HG03108 (cell line): ENCODE data around the gene PIK3R3.
A peak's percentile ranks its signal among the peaks of the same experiment; 100 is the strongest.
"Not testable (repeated sequence)": the region's sequence is repeated elsewhere in the genome, so short reads cannot be mapped to it uniquely, and the experiment has no call there.

Experiments
- ATAC-seq: cut with Tn5 transposase; IDR thresholded peaks from one replicate; pipeline ENCODE4 v1.9.1; 2021; ENCODE audit warnings: moderate library complexity; ENCODE audit not compliant: unreplicated experiment

The PIK3R3 gene

DNA sequence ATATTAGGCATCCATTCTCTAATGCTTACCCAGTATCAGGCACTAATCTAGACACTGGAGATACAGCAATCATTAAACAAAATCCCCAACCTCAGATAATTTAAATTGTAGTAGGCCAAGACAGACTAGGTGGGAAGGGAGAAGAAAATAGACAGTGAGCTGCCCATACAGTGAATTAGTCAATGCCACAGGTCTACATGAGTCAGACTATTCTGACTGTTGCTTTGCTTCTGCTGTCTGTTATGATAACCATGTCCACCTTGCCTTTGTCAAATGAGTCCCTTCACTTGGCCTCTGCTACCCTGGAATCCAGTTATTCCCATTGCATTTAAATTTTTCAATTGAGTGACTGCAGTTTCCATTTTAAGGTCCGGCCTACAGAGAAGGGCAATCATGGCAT, 59.5 kb downstream of the PIK3R3 start:
- ATAC-seq = no peak

- no peak for ATAC-seq
These were observed 62.1 kb downstream of the PIK3R3 start for GRCh38 chr1:46070164-46070814.

- ATAC-seq = no peak
These were observed 63.9 kb downstream of the PIK3R3 start for GRCh38 chr1:46068525-46068924.

DNA sequence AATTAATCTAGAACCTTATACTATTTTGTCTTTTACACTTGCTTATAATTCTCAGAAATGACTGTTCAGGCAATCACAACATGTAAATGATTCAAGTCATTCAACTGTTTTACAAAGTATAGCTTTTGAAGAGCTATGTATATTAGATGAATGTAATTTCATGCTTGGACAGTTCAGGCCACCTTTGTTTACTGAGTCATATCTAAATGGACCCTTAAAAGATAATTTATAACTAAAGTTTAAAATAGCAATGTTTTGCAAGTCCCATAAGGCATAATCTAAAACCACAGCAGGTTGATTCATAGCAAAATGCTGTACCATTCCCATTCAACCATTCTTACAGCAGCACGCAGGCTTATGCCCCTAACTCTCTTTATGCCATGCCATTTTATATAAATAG, 64.8 kb downstream of the PIK3R3 start:
- ATAC-seq = peak; percentile 35

DNA sequence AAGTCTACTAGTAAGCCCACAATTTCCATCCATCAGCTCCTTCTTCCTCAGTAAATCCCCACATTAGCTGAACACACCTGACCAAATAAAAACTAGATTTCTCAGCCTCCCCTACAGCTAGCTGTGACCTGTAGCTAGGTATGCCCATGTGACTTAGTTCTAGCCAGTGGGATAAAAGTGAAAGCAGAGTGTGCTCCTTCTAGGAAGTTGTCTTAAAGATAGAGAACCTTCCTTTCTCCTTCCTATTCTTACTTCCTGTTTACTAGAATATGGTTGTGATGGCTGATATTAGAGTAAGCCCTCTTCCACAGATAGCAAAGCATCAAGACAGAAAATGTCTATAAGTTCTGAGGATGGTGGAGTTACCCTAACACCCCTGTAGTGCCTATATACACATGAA, 67.0 kb downstream of the PIK3R3 start:
- ATAC-seq = no peak

- ATAC-seq = no peak
These were observed 67.7 kb downstream of the PIK3R3 start for GRCh38 chr1:46064708-46065107.

DNA sequence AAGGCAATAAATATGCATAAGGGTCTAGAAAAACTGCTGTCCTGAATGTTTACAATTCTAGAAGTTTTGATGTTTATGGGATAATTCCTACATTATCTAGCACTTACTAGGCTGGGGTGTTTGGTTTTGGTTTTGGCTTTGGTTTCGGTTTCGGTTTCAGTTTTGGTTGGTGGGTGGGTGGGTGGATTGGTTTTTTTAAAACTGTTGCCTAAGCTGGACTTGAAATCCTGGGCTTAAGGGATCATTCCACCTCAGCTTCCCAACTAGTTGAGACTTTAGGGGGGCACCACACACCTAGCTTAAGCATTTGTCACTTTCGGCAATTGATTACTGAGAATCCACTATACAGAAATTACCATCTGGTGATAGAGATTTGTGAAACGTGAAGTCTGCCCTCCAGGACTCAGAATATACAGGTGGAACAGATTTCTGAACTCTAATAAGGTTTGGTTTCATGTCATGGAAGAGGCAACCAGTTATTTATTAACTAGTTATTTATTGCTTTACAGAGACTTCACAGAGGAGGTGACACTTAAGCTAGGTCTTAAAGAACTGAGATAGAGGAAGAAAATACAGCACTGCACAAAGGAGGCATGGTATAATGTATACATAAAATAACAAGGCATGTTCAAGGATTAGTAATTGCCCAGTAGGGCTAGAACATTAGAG, 69.6 kb downstream of the PIK3R3 start:
- ATAC-seq = no peak

DNA sequence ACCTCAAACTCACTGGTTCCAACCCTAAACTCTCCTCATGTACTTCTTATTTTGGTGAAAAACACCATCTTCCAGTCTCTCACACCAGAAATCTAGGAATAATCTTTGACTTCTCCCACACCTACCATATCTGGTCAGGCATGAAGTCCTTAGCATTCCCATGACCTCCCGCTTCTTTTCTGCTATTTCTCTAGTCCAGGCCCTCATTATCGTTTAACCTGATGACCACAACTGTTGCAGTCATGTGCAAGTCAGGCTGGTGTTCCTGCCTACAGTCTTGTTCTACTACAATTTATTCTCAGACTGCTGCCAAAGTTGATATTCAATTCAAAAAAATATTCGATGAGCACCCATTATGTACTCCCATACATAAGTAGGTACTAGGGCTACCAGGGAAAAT, 71.3 kb downstream of the PIK3R3 start:
- ATAC-seq = no peak

DNA sequence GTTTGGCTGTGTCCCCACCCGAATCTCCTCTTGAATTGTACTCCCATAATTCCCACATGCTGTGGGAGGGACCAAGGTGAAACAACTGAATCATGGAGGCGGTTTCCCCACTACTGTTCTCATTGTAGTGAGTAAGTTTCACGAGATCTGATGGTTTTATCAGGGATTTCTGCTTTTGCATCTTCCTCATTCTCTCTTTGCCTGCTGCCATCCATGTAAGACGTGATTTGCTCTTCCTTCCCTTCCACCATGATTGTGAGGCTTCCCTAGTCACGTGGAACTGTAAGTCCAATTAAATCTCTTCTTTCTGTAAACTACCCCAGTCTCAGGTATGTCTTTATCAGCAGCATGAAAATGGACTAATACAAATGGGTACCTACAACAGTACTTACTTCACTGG, 73.5 kb downstream of the PIK3R3 start:
- no peak for ATAC-seq

DNA sequence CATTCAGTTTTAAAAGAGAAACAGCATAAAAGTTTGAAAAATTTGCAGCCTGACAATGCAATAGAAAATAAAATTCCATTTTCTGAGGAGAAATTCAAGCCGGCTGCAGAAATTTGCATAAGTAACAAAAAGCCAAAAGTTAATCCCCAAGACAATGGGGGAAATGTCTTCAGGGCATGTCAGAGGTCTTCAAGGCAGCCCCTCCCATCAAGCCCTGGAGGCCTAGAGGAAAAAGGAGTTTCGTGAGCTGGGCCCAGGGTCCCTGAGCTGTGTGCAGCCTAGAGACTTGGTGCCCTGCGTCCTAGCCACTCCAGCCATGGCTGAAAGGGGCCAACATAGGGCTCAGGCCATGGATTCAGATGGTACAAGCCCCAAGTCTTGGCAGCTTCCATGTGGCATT, 74.6 kb downstream of the PIK3R3 start:
- ATAC-seq = no peak

DNA sequence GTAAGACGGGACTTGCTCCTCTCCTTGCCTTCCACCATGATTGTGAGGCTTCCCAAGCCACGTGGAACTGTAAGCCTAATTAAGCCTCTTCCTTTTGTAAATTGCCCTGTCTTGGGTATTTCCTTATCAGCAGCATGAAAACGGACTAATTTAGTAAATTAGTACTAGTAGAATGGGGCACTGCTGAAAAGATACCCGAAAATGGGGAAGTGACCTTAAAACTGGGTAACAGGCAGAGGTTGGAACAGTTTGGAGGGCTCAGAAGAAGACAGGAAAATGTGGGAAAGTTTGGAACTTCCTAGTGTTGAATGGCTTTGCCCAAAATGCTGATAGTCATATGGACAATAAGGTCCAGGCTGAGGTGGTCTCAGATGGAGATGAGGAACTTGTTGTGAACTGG, 75.2 kb downstream of the PIK3R3 start:
- not testable (repeated sequence) for ATAC-seq

DNA sequence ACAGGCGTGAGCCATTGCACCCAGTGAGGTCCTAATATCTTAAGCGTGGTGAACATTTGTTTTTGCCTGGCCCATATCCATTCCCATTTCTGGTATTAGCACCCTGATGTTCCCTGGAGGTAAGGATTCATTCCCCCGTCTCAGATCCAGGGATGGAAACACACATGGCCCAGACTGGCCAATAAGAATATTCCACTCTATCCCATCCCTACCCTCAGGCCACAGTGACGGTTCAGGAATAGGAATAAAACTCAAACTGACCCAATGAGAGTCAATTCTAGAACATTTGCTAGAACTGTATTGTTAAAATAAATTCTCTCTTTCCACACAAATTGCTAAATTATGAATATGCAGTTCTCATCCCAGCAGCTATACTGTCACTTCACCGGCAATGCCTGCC, 76.1 kb downstream of the PIK3R3 start:
- no peak for ATAC-seq

DNA sequence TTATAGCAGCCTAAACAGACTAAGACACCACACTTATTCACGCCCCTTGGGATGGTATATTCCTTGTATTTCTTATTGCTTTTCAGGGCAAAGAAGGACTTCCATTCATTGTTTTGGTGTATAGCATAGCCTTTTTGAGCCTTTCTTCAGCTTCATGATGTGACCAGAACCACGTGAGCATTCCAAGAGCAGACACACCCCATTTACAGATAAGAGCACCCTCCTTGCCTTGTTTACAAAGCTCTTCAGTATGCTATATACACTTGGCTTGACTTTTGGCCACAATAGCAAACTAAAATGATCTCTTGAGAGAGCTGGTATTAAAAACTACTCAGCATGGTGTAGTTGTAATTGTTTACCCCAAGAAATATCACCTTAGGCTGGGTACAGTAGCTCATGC, 78.7 kb downstream of the PIK3R3 start:
- ATAC-seq = no peak

DNA sequence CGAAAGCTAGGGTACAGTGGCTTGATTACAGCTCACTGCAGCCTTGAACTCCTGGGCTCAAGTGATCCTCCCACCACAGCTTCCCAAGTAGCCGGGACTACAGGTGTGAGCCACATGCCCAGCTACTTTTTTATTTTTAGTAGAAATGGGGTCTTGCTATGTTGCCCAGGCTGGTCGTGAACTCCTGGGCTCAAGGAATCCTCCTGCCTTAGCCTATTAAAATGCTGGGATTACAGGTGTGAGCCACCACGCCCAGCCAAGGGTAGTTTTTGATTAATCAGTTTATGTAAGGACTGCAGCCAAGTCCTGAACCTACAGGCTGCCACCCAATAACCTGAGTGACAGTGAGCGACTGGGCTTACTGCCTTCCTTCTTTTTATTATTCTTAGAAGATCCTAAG, 88.3 kb downstream of the PIK3R3 start:
- ATAC-seq = no peak

- peak; percentile 89 for ATAC-seq
These were observed 88.9 kb downstream of the PIK3R3 start for GRCh38 chr1:46043458-46044017.

- ATAC-seq = no peak
These were observed 90.5 kb downstream of the PIK3R3 start for GRCh38 chr1:46041974-46042373.

- no peak for ATAC-seq
These were observed 90.9 kb downstream of the PIK3R3 start for GRCh38 chr1:46041551-46041950.

- no peak for ATAC-seq
These were observed 92.8 kb downstream of the PIK3R3 start for GRCh38 chr1:46039571-46040052.

- peak; percentile 62 for ATAC-seq
These were observed 95.3 kb downstream of the PIK3R3 start for GRCh38 chr1:46036894-46037839.

DNA sequence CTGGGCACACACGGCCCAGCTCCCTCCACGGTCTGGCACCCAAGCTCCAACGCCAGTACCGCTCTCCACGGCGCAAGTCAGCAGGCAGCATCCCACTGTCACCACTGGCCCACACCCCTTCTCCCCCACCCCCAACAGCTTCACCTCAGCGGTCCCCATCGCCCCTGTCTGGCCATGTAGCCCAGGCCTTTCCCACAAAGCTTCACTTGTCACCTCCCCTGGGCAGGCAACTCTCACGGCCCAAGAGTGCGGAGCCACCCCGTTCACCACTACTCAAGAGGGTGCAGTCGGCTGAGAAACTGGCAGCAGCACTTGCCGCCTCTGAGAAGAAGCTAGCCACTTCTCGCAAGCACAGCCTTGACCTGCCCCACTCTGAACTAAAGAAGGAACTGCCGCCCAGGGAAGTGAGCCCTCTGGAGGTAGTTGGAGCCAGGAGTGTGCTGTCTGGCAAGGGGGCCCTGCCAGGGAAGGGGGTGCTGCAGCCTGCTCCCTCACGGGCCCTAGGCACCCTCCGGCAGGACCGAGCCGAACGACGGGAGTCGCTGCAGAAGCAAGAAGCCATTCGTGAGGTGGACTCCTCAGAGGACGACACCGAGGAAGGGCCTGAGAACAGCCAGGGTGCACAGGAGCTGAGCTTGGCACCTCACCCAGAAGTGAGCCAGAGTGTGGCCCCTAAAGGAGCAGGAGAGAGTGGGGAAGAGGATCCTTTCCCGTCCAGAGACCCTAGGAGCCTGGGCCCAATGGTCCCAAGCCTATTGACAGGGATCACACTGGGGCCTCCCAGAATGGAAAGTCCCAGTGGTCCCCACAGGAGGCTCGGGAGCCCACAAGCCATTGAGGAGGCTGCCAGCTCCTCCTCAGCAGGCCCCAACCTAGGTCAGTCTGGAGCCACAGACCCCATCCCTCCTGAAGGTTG, 97.6 kb downstream of the PIK3R3 start:
- no peak for ATAC-seq
